Neural crest cell (in vitro differentiated cells): ENCODE results near the gene MTREX. TPM values are rescaled to one million over a fixed set of nuclear protein-coding genes. Genes with fewer than 3 reads are reported as not detected.

ENCODE experiments used
- DNase-seq: peaks from one replicate; pipeline ENCODE4 v3.0.0; 2021; ENCODE audit warnings: low read depth, mixed read lengths, low spot score
- H3K27ac Mint-ChIP-seq: one replicate; pipeline ENCODE4 v1.8.0; 2021; ENCODE audit warnings: mild to moderate bottlenecking, mixed read lengths; ENCODE audit not compliant: unreplicated experiment
- H3K27me3 Mint-ChIP-seq: 2 replicates; pipeline ENCODE4 v1.8.0; 2021; ENCODE audit warnings: low read depth, mild to moderate bottlenecking, mixed read lengths
- H3K36me3 Mint-ChIP-seq: 2 replicates; pipeline ENCODE4 v1.8.0; 2021; ENCODE audit warnings: low read depth, mild to moderate bottlenecking, mixed read lengths
- H3K4me1 Mint-ChIP-seq: 2 replicates; pipeline ENCODE4 v1.8.0; 2021; ENCODE audit warnings: mixed read lengths
- H3K4me3 Mint-ChIP-seq: one replicate; pipeline ENCODE4 v1.8.0; 2021; ENCODE audit warnings: mild to moderate bottlenecking, mixed read lengths
- H3K9me3 Mint-ChIP-seq: 2 replicates; pipeline ENCODE4 v1.8.0; 2021; ENCODE audit warnings: mixed read lengths
- CTCF ChIP-seq: fragments of 200-600 bp; sonication (generic); conservative IDR thresholded peaks from 2 replicates; pipeline ENCODE4 v1.5.0; 2021; ENCODE audit warnings: antibody characterized with exemption, mild to moderate bottlenecking
- total RNA-seq: library from RNA; stranded (reverse); gene quantifications from 2 replicates; pipeline ENCODE4 v1.2.1, GENCODE V29; 2021

Gene MTREX
- total RNA-seq, 1 donor from 2014 or later: 101 TPM

DNA sequence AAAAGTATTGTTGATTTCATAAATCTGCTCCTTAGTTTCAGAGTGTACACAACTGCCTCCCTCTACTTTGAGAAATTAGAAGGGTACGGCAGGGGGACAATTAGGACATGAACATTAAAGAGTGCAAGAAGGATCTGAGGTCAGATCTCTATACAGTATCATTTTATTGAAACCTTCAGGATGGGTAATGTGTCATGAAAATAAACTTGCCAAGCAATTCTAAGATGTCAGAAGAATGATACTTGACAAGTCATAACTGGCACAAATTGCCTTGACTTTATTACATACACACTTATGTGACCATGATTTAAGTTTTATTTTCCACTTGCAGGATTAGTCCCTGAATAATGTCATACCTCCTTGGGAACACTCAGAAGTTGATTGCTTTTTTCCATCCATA, 134.2 kb downstream of the MTREX start:
- H3K4me3 Mint-ChIP-seq: no peak overlapping the region
- peaks cover 37% of the 10 kb centered on the region for H3K4me1 Mint-ChIP-seq
- H3K27me3 Mint-ChIP-seq: no peaks in the 10 kb centered on the region
- H3K9me3 Mint-ChIP-seq: no peaks in the 10 kb centered on the region
- no peak for TF ChIP-seq CTCF
- DNase-seq: no peak
- H3K27ac Mint-ChIP-seq: no peak overlapping the region
- peaks cover 6% of the 10 kb centered on the region for H3K36me3 Mint-ChIP-seq

DNA sequence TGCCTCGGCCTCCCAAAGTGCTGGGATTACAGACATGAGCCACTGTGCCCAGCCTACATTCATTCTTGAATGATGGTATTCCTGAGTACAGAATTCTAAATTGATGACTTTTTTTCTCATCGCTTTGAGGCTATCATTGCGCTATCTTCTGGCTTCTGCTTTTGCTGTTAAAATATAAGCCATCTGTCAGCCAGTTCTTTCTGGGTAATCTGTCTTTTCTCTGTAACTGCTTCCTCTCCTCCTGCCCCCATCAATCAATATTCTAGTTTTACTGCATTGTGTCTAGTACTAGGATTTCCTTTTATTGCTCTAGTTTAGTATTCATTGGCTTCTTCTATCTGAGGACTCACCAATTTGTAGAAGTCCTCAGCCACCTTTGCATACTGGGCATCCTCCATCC, 138.0 kb downstream of the MTREX start:
- no peak for TF ChIP-seq CTCF
- DNase-seq: no peak
- Mint-ChIP-seq H3K27ac (no peak overlapping the region), H3K36me3 (peaks cover 6% of the 10 kb centered on the region), H3K4me3 (no peak overlapping the region), H3K4me1 (peaks cover 10% of the 10 kb centered on the region), H3K9me3 (no peaks in the 10 kb centered on the region), H3K27me3 (no peaks in the 10 kb centered on the region)

DNA sequence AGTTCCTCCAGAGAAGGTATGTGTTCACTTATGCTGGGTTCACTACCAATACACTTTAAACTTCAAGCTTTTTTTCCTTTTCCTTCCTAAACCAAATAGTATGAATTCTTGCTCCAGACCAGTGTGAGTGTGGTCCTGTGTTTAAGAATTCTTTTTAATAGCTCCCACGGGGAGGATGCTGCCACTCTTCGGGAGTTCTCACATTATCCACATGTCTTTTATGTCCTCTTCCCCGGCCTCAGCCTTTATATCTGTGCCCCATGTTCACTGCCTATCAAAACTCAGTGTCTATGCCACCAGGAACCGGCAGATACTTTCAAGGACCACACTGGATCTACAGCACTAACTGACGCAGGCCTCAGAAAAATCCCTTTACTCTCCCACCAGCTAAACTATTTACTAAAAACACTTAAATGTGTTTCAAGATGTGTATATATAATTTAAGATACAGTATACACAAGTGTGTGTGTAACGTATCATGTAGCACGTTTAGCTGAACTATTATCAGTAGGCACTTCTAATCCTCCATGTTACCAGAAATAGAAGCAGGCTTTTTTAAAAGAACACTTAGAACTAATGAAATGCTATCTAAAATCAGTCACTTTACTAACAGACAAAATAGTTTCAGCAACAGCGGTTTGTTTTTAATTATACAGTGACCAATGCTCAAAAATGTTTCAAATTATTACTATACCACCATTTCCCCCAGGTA, 139.0 kb downstream of the MTREX start:
- peaks cover 6% of the 10 kb centered on the region for H3K36me3 Mint-ChIP-seq
- H3K4me1 Mint-ChIP-seq: peaks cover 10% of the 10 kb centered on the region
- DNase-seq: no peak
- H3K27me3 Mint-ChIP-seq: no peaks in the 10 kb centered on the region
- TF ChIP-seq CTCF: no peak
- H3K27ac Mint-ChIP-seq: no peak overlapping the region
- H3K4me3 Mint-ChIP-seq: no peak overlapping the region
- no peaks in the 10 kb centered on the region for H3K9me3 Mint-ChIP-seq

- H3K4me1 Mint-ChIP-seq: peaks cover 22% of the 10 kb centered on the region
- no peak for TF ChIP-seq CTCF
- H3K36me3 Mint-ChIP-seq: peaks cover 13% of the 10 kb centered on the region
- no peak overlapping the region for H3K4me3 Mint-ChIP-seq
- no peaks in the 10 kb centered on the region for H3K27me3 Mint-ChIP-seq
- no peak for DNase-seq
- no peaks in the 10 kb centered on the region for H3K9me3 Mint-ChIP-seq
- peak overlapping the region; percentile 2 for H3K27ac Mint-ChIP-seq
Observed at GRCh38 chr5:55450050-55450765, 142.4 kb downstream of the MTREX start.

DNA sequence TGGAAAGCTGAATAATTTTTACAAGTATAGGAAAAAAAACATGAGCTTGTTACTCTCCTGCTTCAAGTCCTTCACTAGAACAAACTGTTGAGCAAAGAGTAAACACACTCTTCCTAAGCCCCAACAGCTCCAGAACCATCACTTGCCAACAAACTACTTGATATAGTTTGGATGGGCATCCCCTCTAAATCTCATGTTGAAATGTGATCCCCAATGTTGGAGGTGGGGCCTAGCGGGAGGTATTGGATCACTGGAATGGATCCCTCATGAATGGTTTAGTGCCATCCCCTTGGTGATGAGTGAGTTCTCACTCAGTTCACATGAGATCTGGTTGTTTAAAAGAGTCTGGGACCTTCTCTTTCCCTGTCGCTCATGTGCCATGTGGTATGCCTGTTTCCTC, 144.2 kb downstream of the MTREX start:
- Mint-ChIP-seq H3K4me3 (no peak overlapping the region), H3K27me3 (no peaks in the 10 kb centered on the region), H3K27ac (no peak overlapping the region), H3K4me1 (peaks cover 15% of the 10 kb centered on the region), H3K9me3 (no peaks in the 10 kb centered on the region), H3K36me3 (peaks cover 13% of the 10 kb centered on the region)
- DNase-seq: no peak
- no peak for TF ChIP-seq CTCF
